NCI-H345 treated with DMSO at 0.1 percent for 48 hours (cell line): ENCODE data around the gene XCR1.

Experiments
- DNase-seq: peaks from one replicate; lab custom pipeline; 2025; ENCODE audit not compliant: unreplicated experiment; lab: John Stamatoyannopoulos, UW

XCR1 gene

DNA sequence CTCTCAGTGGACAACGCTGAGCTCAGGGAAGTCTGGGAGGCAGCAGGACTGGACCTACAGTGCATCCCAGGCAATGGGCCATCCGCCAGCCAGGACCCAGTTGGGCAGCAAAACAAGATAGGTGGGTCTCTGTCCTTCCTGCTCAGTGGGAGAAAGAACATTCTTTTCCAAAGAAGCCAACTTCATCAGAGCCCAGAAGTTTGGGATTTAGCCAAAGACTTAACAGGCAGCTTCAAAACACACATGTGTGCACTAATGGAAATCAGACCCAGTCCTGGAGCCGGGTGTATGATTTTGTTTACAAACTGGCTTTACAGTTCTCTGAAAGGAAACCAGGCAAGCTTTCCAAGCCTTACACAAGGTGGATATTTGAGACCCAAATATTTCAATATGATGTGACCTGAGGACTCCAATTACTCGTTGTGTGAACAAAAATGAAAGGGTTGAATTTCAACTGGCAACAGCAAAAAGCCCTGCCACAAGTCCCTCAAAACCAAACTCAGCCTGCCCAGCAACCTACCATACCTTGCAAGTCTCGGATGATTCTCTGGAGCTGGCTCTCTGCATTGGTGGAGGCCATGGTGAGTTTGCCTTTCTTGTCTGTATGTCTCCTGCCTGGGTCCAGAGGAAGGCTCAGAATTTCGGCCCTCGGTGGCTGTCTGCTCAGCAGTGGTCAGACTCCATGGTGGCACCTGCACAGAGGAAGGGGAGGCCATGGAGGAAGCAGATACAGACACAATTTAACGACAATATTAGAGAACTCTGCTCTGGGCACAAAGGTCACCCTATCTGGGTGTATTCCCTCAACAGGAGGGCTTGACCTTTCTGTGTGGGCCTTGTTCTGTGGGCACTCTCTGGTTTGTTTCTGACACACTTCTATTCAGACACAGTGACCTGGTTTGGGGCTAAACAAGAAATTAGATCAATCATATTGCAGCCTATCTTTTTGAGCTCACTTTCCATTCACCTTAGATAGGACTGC is 42.7 kb downstream of the XCR1 start:
- no peak for DNase-seq

DNA sequence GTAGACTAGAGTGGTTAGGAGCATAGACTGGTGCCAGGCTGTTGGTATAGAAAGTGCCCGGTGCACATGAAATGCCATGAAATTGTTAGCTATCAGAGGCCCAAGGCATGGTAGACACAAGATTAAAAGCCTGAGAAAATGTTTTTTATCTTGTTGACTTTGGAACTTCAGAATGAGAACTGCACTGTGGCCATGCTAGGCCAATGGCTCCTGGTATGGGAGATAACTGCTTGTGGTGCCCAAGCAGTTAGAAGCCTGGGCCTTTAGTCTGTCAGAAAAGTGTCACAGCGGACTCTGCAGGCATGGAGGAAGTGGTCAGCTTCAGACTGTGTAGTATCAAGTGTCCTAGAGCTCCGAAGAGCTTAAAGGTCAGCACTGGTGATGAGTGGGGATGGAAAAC is 43.5 kb downstream of the XCR1 start:
- DNase-seq, result no peak

DNA sequence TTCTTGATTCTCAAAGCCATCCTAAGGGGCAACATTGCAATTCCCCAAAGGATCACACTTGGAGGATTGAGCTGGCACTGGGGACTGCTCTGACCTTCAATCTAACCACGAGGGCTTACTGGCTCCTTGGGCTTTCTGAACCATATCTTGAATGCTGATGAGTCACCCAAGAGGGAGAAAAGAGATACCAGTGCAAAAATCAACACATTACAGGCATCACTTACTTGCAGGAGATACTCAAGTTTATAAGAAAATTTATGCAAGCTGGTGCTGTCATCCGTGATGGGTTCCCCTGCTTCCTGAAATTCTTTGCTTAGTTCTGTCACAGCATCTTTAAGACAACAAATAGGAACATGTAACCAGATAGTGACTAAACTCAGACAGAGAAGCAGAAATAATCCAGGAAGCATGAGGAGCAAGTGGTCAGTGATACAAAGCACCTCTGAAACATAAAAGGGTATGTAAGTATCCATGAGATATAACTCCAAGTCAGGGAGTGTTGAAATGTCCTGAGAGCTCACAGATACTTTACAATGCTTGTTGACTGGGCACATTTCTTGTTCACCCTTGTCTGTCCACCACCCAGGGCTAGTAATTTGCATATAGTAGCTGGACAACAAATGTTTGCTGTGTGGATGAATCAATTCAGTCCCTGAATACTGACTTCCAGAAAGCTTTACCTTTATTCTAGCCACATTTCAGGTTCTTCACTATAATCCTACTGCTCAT is 45.8 kb downstream of the XCR1 start:
- DNase-seq, result no peak

DNA sequence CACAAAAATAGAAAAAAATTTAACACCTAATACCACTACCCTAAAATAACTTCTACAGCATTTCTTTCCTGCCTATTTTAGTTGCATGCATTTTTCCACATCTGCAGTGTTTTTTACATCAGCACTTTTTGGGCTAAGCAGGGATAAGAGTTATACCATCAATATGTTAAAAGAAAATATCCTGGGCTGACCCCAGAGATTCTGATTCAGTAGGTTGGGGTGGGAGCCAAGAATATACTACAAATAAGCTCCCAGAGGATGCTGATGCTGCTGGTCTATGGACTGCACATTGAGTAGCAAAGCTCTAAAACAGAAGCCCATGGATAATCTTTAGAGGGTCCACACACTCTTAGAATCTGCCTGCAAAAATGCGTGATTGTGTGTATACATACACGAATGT is 46.5 kb downstream of the XCR1 start:
- DNase-seq, result no peak

DNA sequence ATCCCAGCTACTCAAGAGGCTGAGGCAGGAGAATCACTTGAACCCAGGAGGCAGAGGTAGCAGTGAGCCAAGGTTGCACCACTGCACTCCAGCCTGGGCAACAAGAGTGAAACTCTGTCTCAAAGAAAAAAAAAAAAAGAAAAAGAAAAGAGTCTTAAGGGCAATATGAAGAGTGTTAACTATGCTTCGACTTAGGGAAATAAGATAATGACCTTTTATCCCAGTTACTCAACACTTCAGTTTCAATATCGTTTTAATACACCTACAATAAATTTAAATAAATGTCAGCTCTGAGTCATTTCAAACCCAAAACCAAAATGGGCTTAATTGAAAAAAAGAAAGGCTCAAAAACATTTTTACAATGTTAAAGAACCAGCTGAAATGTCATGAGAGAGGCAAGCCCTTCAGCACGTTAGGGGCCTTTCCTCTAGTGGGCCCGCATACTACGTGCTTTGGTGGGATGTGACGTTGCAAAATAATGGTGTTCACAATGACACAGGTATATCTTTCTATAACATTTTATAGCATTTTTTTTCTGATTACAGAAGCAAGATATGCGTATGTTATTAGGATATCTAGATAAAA is 47.0 kb downstream of the XCR1 start:
- DNase-seq, result no peak

DNA sequence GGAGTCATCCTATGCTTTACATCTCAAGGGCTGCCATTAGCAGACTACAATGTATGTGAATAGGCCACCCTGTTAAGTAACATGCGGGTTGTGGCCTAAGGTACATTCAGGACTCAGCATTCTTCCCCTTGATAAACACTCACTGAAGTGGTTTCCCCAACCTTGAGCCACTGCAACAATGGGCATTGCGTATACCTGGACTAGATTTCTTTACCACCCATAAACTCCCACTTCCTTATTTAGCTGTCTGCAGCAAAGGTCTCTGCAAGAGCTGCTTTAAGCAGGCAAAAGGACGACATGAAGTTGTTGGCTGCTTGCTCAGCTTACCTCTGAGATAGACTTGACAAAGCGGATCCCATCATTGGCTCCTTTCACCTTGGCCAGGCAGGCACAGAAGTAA is 47.9 kb downstream of the XCR1 start:
- DNase-seq, result no peak

DNA sequence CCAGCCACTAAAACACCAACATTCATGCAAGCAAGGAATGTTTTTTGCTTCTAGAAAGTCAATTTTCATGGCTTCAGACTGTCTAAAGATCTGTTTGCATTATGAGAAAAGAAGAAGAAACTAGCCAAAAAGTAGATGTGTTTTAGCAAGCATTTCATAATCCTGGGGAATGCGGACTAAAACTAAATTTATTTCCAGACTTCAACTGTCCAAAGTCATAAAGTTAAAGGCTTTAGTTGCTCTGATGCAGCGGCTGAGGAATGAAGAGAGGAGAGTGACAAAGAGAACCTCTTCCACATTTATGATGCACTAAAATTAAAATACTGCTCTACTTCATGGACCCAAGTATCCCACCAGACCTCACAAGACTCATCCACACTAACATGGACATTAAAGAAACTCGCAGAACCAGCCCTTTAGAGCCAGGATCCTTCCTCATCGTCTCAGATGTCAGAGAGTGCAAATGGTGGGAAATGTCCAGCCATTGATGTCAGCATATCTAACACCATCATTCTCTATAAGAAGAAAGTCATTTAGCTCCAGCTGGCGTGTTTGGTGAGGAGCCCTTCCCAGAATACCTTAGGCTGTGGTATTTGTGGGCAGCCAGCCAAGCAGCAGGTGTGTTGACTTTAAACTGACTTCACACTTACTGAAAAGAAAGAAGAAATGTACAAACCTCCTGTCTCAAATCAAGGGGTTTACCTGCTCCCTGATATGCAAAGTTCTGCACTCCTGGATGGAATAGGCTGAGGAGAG is 49.1 kb downstream of the XCR1 start:
- no peak for DNase-seq

DNA sequence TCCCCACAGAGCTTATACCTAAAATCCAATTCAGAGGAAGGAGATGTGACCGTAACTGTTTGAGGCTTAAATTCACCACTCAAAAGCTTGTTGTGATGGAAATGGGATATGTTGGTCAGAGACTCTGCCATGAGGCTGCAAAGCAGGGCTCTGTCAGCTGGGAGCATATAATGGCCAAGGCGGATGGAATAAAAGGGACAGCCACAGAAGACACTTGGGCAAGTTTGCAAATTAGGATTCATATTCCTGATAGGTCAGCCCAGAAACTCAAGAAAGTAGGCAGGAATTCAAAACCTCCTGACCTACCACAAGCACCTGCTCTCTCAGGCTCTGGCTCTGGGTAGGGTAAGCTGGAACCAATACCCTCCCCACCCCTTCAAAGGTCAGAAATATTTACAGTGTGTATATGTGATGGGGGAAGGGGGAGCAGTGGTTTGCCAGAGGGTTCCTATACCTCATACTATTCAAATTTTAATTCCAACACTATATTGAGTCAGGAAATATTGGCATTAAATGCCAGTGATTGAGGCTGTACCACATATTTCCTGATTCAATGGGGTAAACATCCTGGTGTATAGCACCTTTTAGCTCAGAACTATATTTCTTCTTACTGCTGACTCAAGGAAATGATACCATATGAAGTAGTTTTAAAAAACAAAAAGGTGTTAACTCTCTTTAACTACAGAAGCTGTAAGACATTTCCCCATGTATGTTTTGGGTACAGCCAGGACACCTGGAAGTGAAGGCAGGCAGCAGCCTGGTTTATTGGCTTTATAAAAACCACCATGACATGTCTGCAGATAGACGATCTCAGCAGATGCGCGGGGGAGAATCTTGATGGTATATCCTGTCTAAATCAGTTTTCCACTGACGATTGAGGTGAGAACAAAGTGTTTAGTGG is 50.8 kb downstream of the XCR1 start:
- DNase-seq, result no peak

DNA sequence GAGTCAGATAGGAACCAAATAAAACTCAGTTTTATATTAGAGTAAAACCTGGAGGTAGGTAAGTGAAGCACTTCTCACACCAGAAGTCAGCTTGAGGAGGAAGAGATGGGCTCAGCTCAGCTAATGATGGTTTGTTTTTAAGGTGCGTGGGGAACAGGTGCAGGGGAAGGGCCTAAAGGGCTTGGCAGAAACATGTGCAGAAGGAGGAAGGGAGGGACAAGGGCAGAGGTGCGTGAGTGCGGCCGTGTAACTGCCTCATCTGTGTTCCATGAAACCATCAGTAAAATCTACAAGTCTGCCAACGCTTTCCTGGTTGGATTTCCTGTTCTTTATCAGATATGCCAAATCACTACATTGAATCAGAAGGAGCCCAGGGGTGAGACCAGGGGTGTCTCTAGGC is 51.6 kb downstream of the XCR1 start:
- no peak for DNase-seq

DNA sequence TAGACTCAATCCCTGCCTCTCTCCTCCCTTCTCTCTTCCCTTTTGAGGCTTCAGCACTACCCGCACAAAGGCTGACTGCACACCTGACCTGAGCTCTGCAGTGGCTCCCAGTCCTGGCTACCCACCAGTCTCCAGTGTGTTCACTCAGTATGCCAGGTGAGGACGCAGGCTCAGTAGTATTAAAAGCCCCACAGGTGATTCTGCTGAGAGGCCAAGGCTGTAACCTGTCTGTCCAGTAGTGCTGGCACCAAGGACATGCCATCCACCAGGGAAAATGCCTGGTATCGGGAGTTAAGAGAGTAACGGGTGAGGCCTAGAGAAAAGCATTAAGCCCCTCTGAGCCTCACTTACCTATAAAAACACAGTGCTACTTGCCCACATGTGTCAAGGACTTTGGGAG is 52.6 kb downstream of the XCR1 start:
- no peak for DNase-seq

DNA sequence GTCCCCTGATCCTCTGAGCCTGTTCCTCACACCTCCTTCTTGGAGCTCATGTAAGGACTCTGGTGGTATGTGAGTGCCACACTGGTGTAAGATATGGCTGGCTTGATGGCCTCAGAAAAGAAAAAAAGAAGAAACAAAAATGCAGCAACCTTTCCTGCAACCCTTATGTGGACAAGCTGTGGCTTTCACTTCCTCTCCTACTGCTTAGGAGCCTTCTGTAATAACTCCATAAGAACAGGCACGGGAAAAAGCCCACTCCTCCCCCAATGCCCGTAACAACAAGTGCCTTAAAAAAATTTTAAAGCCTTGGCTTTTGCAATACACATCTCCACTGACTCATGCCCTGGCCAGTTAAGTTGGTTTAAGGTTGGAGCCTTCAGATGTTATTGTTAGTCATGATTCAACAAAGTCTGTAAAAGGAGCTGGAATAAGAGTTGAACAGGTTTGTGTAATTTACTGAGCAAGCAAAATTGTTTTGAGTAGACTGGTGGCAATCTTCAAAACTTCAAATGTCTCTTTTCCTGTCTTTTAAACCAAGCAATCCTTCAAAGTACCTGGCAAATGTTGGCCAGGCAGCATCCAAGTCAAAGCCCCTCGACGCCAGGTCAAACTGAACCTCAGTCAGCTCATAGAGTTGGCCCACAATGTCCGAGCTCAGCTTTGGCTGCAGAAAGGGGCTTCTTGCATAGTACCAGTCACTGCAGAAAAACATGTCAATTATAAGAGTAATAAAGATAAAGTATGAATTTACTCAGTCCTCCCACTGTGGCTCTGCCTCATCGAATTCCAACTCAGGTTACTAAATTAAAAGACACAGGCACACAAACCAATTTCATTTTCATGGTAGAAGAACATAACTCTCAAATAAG is 54.5 kb downstream of the XCR1 start:
- no peak for DNase-seq

DNA sequence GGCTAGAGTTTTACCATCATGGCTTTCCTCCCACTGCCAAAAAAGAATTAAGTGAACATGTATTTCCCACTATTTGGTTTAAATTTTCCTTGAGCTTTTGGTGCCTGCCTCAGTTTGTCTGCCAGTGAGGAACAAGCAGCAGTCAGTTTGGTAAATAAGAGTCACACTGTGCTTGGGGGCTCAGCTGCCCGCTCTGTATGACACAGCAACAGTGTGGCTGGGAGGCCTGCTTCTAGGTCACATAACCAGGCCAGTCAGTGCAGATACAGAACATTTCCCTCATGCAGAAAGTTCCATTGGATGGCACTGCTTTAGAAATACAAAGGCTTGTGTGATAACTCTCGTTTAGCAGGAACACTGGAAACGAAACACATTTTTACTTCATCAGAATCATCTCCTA is 57.3 kb downstream of the XCR1 start:
- DNase-seq, result no peak

DNA sequence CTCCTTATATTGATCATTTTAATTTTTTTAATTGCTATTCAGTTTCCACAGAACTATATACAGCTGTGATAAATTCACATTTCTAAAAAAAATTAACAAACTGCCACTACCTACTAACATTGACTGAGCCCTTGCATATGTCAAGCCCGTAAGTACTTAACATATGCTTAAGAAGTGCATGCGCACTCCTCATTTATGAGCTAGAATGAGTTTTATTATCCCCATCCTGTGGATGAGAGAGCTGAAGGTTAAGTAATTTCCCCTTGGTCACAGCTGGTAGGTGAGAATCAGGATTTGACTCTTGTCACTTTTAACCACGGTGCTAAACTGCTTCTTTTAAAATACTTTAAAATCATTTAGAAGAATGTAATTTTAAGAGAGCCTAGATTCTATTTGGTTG is 58.2 kb downstream of the XCR1 start:
- DNase-seq, result no peak

DNA sequence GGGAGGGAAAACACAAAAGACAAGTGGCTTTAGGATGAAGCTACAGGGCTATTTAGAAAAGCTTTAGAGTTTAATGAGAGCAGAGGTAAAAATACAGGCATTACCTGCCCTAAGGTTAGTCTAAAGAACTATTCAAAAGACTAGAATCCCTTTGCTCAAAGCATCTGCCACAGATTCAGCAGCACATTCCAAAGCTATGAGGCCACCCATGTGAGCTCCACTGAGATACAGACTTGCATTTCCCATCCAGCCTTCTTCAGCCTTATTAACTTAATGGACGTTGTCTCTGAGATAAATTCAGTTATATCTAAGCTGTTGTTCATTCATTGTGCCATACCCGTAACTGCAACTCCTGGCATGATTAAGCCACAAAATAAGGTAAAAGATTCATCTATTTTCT is 58.6 kb downstream of the XCR1 start:
- no peak for DNase-seq

DNA sequence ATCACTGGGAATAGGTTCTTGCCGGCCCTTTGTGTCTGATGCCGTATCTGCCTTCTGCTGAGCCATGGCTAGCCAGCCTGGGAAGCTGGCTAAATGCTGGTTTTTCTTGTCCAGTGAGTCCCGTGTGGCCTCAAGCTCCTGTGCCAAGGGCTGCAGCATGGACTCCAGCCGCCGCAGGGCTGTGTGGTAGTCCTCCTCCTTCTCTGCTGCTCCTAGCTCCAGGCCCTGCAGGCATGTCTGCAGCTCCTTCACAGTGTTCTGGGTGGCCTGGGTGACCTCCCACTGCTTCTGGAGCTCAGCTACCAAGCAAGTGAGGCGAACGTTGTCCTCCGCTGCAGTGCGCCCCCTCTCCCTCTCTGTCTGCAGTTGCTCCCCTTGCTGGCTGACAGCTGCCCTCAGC is 59.1 kb downstream of the XCR1 start:
- no peak for DNase-seq

DNA sequence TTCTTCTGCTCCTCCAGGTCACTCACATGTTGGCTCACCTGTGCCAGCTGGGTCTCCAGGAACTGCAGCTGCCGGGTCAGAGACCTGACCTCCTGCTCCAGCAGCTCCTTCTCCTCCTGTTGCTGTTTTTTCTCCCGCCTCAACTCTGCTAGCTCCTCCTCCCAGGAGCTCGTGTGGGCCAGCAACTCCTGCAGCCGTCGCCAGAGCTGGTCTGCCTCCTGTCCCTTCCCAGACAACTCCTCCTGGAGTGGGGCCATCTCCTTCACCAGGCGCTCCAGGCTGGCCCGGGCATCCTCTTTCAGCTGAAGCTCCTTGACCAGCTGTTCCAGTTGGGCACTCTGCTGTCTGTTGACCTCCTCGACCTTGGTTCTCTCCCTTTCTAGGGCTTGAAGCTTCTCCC is 59.6 kb downstream of the XCR1 start:
- DNase-seq, result no peak
